ENCODE results near the gene GPATCH1. TPM values are rescaled to one million over a fixed set of nuclear protein-coding genes. Genes with fewer than 3 reads are reported as not detected.

GPATCH1 gene
- total and polyA plus RNA-seq, 2 of the 8 experiments (the other 6 are each of a cell fraction or from before 2014, with no cell fraction given) = 4.3 to 8.2 TPM

- TF ChIP-seq CHD7 (IDR thresholded peaks at IDR 0.05; ENCODE audit: insufficient replicate concordance, low read length) = no peak
- peak; percentile 64; the same call in 1 of the 2 replicates for TF ChIP-seq RBBP5 (IDR thresholded peaks at IDR 0.05; ENCODE audit: borderline replicate concordance, low read depth, low read length)
- peak; percentile 10; the same call in 1 of the 2 replicates for TF ChIP-seq BACH1 (IDR thresholded peaks at IDR 0.05; ENCODE audit: low read length)
- peak in 1 of 2 experiments; percentile 29; a peak in 1 of 3 replicates for TF ChIP-seq POLR2A (IDR thresholded peaks at IDR 0.05; ENCODE audit: control extremely low read depth in 1 of 2, low read depth in 2 of 2, low read length in 2 of 2)
- TF ChIP-seq TAF7 (optimal IDR thresholded peaks at IDR 0.05; ENCODE audit: borderline replicate concordance, low read depth, low read length) = peak; percentile 51
- no peak for TF ChIP-seq TEAD4 (IDR thresholded peaks at IDR 0.05; ENCODE audit: low read depth, low read length)
- peak; percentile 65; the same call in 1 of the 2 replicates for TF ChIP-seq POLR2AphosphoS5 (IDR thresholded peaks at IDR 0.05; ENCODE audit: low read depth, low read length)
- peak; percentile 80 for TF ChIP-seq TAF1 (IDR thresholded peaks at IDR 0.05; ENCODE audit: low read depth, low read length)
- TF ChIP-seq TBP (IDR thresholded peaks at IDR 0.05; ENCODE audit: low read depth, low read length) = peak; percentile 45; the same call in 1 of the 2 replicates
- no peak for TF ChIP-seq TCF12 (IDR thresholded peaks at IDR 0.05; ENCODE audit: low read depth, low read length)
- TF ChIP-seq YY1 (IDR thresholded peaks at IDR 0.05; ENCODE audit: low read depth, low read length) = no peak
These were observed 16.0 kb upstream of the GPATCH1 start, which contains the start of gene RHPN2 (continued) for GRCh38 chr19:33064792-33065550.
